A673 (cell line): ENCODE results near the gene AHCYL2.

Experiments
- CTCF ChIP-seq: fragments of 300-800, 200-600 bp; sonication (generic); conservative IDR thresholded peaks from 2 replicates; pipeline ENCODE4 v1.5.1; 2017; ENCODE audit warnings: low read depth, mild to moderate bottlenecking, antibody characterized with exemption, low read length, moderate library complexity, mixed read lengths
- EZH2 ChIP-seq: fragments of 200-600 bp; sonication (generic); IDR thresholded peaks from 2 replicates; pipeline ENCODE4 v1.6.1; 2017; ENCODE audit warnings: borderline replicate concordance, low read depth, mild to moderate bottlenecking, mixed read lengths, antibody characterized with exemption, low read length; ENCODE audit not compliant: poor library complexity, severe bottlenecking

DNA sequence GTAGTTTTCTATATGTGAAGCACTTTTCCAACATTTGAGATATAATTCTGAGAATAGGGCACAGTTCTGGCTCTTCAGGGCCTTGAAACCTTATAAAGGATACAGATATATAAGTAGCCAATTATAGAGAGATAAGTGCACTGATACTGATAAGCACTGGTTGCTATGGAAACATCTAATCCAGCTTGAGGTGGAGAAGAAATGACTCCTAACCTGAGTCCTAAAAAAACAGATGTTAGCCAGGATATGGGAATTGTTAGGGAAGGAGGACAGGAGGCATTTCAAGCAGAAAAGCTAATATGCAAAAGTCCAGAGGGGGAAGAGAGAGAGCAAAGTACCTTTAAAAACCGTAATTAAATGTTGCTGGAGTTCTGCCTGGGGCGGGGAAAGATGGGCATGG, 240.2 kb downstream of the AHCYL2 start:
- TF ChIP-seq CTCF (no peak), EZH2 (no peak)
